SK-N-SH (cell line): ENCODE results near the gene UBE2E2. TPM values are rescaled to one million over a fixed set of nuclear protein-coding genes. Genes with fewer than 3 reads are reported as not detected.

Experiments
- CTCF ChIA-PET: fragments of 300-600, 350-600 bp; formaldehyde crosslinking; extraction: SDS; loops from one replicate; lab custom pipeline; 2021; lab: Yijun Ruan, JAX
- POLR2A ChIA-PET: fragments of 350-600 bp; sonication (Branson Sonifier 250); formaldehyde crosslinking; extraction: SDS; loops from one replicate; lab custom pipeline; 2020; ENCODE audit warnings: antibody characterized with exemption, inconsistent platforms; lab: Yijun Ruan, JAX
- DNase-seq: peaks from one replicate; pipeline ENCODE4 v3.0.0; 2012
- H2AFZ ChIP-seq: fragments of 200-600 bp; sonication (generic); 2 replicates; pipeline ENCODE4 v1.8.1; 2016; ENCODE audit warnings: antibody characterized with exemption, mild to moderate bottlenecking, low read depth
- H3F3A ChIP-seq: fragments of 200-600 bp; sonication (generic); replicated peaks from 2 replicates; pipeline ENCODE3; 2016; ENCODE audit warnings: antibody characterized with exemption, mild to moderate bottlenecking; ENCODE audit not compliant: insufficient read depth
- H3K27ac ChIP-seq, 2 experiments: fragments of 200-500 bp in 1 of 2; fragments of 200-600 bp in 1 of 2; sonication (Bioruptor generic) in 1 of 2; sonication (generic), shearing (Covaris generic) in 1 of 2; 2 replicates each; pipeline versions ENCODE4 v1.5.1 to v1.6.1; 2014 to 2016; ENCODE audit warnings: low read depth in 2 of 2, inconsistent platforms in 1 of 2, low read length in 1 of 2, mild to moderate bottlenecking in 1 of 2, mixed read lengths in 1 of 2
- H3K27me3 ChIP-seq: fragments of 200-600 bp; sonication (generic), shearing (Covaris generic); 2 replicates; pipeline ENCODE4 v1.6.1; 2016; ENCODE audit warnings: mixed run types; ENCODE audit not compliant: insufficient read depth
- H3K36me3 ChIP-seq, 2 experiments: fragments of 200-500 bp in 1 of 2; fragments of 200-600 bp in 1 of 2; sonication (Bioruptor generic) in 1 of 2; sonication (generic) in 1 of 2; replicated peaks in 1 of 2; 2 replicates each; pipeline versions ENCODE3 to v1.5.1; 2014 to 2016; ENCODE audit warnings: low read length in 1 of 2, mild to moderate bottlenecking in 1 of 2; ENCODE audit not compliant: insufficient read depth in 2 of 2, control insufficient read depth in 1 of 2
- H3K4me1 ChIP-seq, 2 experiments: fragments of 200-500 bp in 1 of 2; fragments of 200-600 bp in 1 of 2; sonication (Bioruptor generic) in 1 of 2; sonication (generic), shearing (Covaris generic) in 1 of 2; 2 replicates each; pipeline versions ENCODE4 v1.5.1 to v1.6.1; 2014 to 2016; ENCODE audit warnings: low read depth in 1 of 2, low read length in 1 of 2, mixed run types in 1 of 2; ENCODE audit not compliant: insufficient read depth in 2 of 2, control insufficient read depth in 1 of 2
- H3K4me2 ChIP-seq: fragments of 200-600 bp; sonication (generic), shearing (Covaris generic); 2 replicates; pipeline ENCODE4 v1.6.1; 2017; ENCODE audit warnings: mixed run types
- H3K4me3 ChIP-seq, 2 experiments: fragments of 200-500 bp in 1 of 2; fragments of 200-600 bp in 1 of 2; sonication (Bioruptor generic) in 1 of 2; sonication (generic), shearing (Covaris generic) in 1 of 2; 2 replicates each; pipeline versions ENCODE4 v1.5.1 to v1.8.1; 2014 to 2016; ENCODE audit warnings: low read depth in 2 of 2, inconsistent platforms in 1 of 2, low read length in 1 of 2, mild to moderate bottlenecking in 1 of 2, mixed read lengths in 1 of 2, moderate library complexity in 1 of 2
- H3K79me2 ChIP-seq: fragments of 200-600 bp; sonication (generic); 2 replicates; pipeline ENCODE4 v1.8.1; 2017; ENCODE audit warnings: mild to moderate bottlenecking; ENCODE audit not compliant: insufficient read depth
- H3K9ac ChIP-seq: fragments of 200-600 bp; sonication (generic); 2 replicates; pipeline ENCODE4 v1.6.1; 2017; ENCODE audit warnings: mixed run types
- H3K9me2 ChIP-seq: fragments of 200-600 bp; sonication (generic); 2 replicates; pipeline ENCODE4 v1.6.1; 2017; ENCODE audit warnings: mixed run types
- H3K9me3 ChIP-seq: fragments of 200-600 bp; sonication (generic); 2 replicates; pipeline ENCODE4 v1.6.1; 2017; ENCODE audit warnings: mixed run types, mild to moderate bottlenecking, moderate library complexity
- H4K20me1 ChIP-seq: fragments of 200-600 bp; sonication (generic); 2 replicates; pipeline ENCODE4 v1.6.1; 2017; ENCODE audit warnings: mild to moderate bottlenecking, mixed run types; ENCODE audit not compliant: insufficient read depth
- ELF1 ChIP-seq: IDR thresholded peaks from 2 replicates; pipeline ENCODE4 v1.4.0; 2012
- EP300 ChIP-seq, 2 experiments: IDR thresholded peaks; 2 replicates each; pipeline versions ENCODE4 v1.4.0 to v1.6.1; 2012; ENCODE audit warnings: borderline replicate concordance in 1 of 2, low read depth in 1 of 2, low read length in 1 of 2
- EZH2phosphoT487 ChIP-seq: fragments of 200-600 bp; sonication (generic); IDR thresholded peaks from 2 replicates; pipeline ENCODE4 v1.6.1; 2017; ENCODE audit warnings: low read depth, mixed run types, mild to moderate bottlenecking, antibody characterized with exemption, moderate library complexity, borderline replicate concordance
- FOSL2 ChIP-seq: IDR thresholded peaks from 2 replicates; pipeline ENCODE4 v1.4.0; 2012; ENCODE audit warnings: low read depth, mild to moderate bottlenecking, moderate library complexity, borderline replicate concordance
- FOXJ3 ChIP-seq: sonication (generic); formaldehyde crosslinking; IDR thresholded peaks from 2 replicates; pipeline ENCODE4 v1.5.1; 2020; ENCODE audit warnings: mild to moderate bottlenecking, missing genetic modification reagents
- FOXM1 ChIP-seq: IDR thresholded peaks from 2 replicates; pipeline ENCODE4 v1.4.0; 2012; ENCODE audit warnings: low read depth, mild to moderate bottlenecking
- IRF3 ChIP-seq: fragments of 150-350 bp; IDR thresholded peaks from 2 replicates; pipeline ENCODE4 v1.6.1; 2016; ENCODE audit warnings: mild to moderate bottlenecking, low read depth, low read length
- JUND ChIP-seq: IDR thresholded peaks from 2 replicates; pipeline ENCODE4 v1.4.0; 2012
- MEF2A ChIP-seq: IDR thresholded peaks from 2 replicates; pipeline ENCODE4 v1.4.0; 2012; ENCODE audit warnings: low read depth, borderline replicate concordance
- MXI1 ChIP-seq: IDR thresholded peaks from 2 replicates; pipeline ENCODE4 v1.6.1; 2012; ENCODE audit warnings: mild to moderate bottlenecking, low read depth, low read length, improper control_type of control experiment
- NFIC ChIP-seq: IDR thresholded peaks from 2 replicates; pipeline ENCODE4 v1.4.0; 2012; ENCODE audit warnings: borderline replicate concordance
- RFX5 ChIP-seq: IDR thresholded peaks from 2 replicates; pipeline ENCODE4 v1.6.1; 2012; ENCODE audit warnings: mild to moderate bottlenecking, improper control_type of control experiment, low read length
- SIN3A ChIP-seq: IDR thresholded peaks from 2 replicates; pipeline ENCODE4 v1.6.1; 2012; ENCODE audit warnings: low read depth, mild to moderate bottlenecking, low read length, moderate library complexity, borderline replicate concordance
- TEAD4 ChIP-seq: IDR thresholded peaks from 2 replicates; pipeline ENCODE4 v1.4.0; 2012; ENCODE audit warnings: mild to moderate bottlenecking, borderline replicate concordance; ENCODE audit not compliant: insufficient read depth
- WGBS: methylation state at CpG from one replicate; pipeline ENCODE4 v1.1.6; 2017; ENCODE audit warnings: low lambda C conversion rate; 5-methylcytosine and 5-hydroxymethylcytosine counted together
- polyA plus RNA-seq, 3 experiments: library from polyadenylated mRNA; depleted of rRNA; stranded (reverse); fragments of >200 nt; gene quantifications; 2 replicates each; pipeline ENCODE4 v1.2.3, GENCODE V29; 2012
- TF ChIP-seq, protein P1 (sequence below): fragments of 200-600 bp; sonication (generic); IDR thresholded peaks from 2 replicates; pipeline ENCODE4 v1.6.1; 2017; ENCODE audit warnings: antibody characterized with exemption, mild to moderate bottlenecking, moderate library complexity

Gene UBE2E2
- polyA plus RNA-seq, 1 of the 3 experiments (the other 2 are of a cell fraction) = 46.4 TPM

DNA sequence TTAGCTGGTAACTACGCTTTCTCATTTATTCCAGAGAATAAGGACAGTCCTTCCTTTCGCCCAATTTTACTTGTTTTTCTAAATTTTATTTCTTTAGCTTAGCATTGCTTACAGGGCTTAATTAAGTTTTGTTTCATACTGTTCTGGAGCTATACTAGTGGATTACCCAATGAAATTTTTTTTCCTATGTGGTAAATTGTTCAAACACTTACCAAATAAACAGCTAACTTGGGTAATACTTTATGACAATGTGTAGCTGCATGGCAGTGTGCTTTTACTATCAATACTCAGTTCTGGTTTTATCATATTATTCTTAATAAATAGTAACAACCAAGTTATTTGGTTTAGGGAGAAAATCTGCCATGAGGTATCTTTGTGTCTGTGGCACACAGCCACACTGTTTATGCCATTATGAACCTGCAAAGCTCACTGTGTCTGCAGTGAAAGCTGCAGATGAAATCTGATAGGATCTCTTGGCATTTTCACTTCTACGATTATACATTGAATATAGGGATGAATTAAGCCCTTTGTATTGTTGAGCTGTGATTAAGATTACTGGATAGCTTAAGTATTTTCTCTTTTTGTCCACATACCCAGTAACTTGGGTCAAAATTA is 37.2 kb downstream of the UBE2E2 start (continued):
- TF ChIP-seq FOXM1 (no peak), SIN3A (no peak), ELF1 (no peak), NFIC (no peak), FOSL2 (no peak), IRF3 (no peak), MXI1 (no peak), EP300 (IDR thresholded peaks at IDR 0.05; ENCODE audit: borderline replicate concordance in 1 of 2, low read depth in 1 of 2, low read length in 1 of 2) (peak in 1 of 2 experiments; percentile 48; a peak in 2 of 4 replicates), JUND (no peak), TEAD4 (no peak)

DNA sequence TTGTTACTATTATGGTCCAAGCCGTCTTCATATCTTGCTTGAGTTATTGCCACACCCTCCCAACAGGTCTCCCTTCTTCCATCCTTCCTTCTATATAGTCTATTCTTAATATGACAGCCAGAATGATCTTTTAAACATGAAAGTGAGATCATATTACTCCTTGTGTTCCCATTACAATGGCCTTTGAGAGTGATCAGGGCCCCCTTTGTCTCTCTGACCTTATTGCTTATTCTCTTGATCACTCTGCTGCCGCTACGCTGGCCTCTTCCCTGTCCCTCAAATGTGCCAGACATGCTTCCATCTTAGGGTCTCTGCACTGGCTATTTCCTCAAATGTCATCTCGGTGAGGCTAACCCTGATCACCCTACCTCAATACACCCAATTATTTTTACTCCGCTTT is 38.1 kb downstream of the UBE2E2 start:
- Histone ChIP-seq H3K9me3 (no peaks in the 10 kb centered on the region), H4K20me1 (peaks cover 15% of the 10 kb centered on the region; the same call in 1 of the 2 replicates), H3K27me3 (no peaks in the 10 kb centered on the region), H2AFZ (no peak overlapping the region), H3K9ac (no peak overlapping the region), H3K36me3 (no peaks in the 10 kb centered on the region), H3K27ac (no peak overlapping the region), H3K79me2 (peaks cover 57% of the 10 kb centered on the region), H3K4me1 (peaks cover 0 to 5% of the 10 kb centered on the region in 2 experiments; a peak in 1 of 4 replicates), H3F3A (peaks cover 14% of the 10 kb centered on the region), H3K4me2 (no peak overlapping the region), H3K9me2 (no peaks in the 10 kb centered on the region), H3K4me3 (no peak overlapping the region)
- TF ChIP-seq RFX5 (no peak), ELF1 (no peak), TEAD4 (no peak), FOXJ3 (no peak), MEF2A (no peak), EZH2phosphoT487 (no peak), NFIC (no peak), IRF3 (no peak)
- TF ChIP-seq, protein P1, sequence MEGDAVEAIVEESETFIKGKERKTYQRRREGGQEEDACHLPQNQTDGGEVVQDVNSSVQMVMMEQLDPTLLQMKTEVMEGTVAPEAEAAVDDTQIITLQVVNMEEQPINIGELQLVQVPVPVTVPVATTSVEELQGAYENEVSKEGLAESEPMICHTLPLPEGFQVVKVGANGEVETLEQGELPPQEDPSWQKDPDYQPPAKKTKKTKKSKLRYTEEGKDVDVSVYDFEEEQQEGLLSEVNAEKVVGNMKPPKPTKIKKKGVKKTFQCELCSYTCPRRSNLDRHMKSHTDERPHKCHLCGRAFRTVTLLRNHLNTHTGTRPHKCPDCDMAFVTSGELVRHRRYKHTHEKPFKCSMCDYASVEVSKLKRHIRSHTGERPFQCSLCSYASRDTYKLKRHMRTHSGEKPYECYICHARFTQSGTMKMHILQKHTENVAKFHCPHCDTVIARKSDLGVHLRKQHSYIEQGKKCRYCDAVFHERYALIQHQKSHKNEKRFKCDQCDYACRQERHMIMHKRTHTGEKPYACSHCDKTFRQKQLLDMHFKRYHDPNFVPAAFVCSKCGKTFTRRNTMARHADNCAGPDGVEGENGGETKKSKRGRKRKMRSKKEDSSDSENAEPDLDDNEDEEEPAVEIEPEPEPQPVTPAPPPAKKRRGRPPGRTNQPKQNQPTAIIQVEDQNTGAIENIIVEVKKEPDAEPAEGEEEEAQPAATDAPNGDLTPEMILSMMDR = no peak
- POLR2A ChIA-PET = no interaction called here
- DNase-seq = no peak
- CTCF ChIA-PET = no interaction called here
- WGBS = 96% methylated on average over 5 of the region's 5 CpGs
